SK-N-SH (cell line): ENCODE data around the gene MRPL44. TPM values are rescaled to one million over a fixed set of nuclear protein-coding genes. Genes with fewer than 3 reads are reported as not detected.

Source experiments
- CTCF ChIA-PET: fragments of 300-600, 350-600 bp; formaldehyde crosslinking; extraction: SDS; loops from one replicate; lab custom pipeline; 2021; lab: Yijun Ruan, JAX
- POLR2A ChIA-PET: fragments of 350-600 bp; sonication (Branson Sonifier 250); formaldehyde crosslinking; extraction: SDS; loops from one replicate; lab custom pipeline; 2020; ENCODE audit warnings: antibody characterized with exemption, inconsistent platforms; lab: Yijun Ruan, JAX
- DNase-seq: peaks from one replicate; pipeline ENCODE4 v3.0.0; 2012
- H2AFZ ChIP-seq: fragments of 200-600 bp; sonication (generic); 2 replicates; pipeline ENCODE4 v1.8.1; 2016; ENCODE audit warnings: antibody characterized with exemption, mild to moderate bottlenecking, low read depth
- H3F3A ChIP-seq: fragments of 200-600 bp; sonication (generic); replicated peaks from 2 replicates; pipeline ENCODE3; 2016; ENCODE audit warnings: antibody characterized with exemption, mild to moderate bottlenecking; ENCODE audit not compliant: insufficient read depth
- H3K27ac ChIP-seq, 2 experiments: fragments of 200-500 bp in 1 of 2; fragments of 200-600 bp in 1 of 2; sonication (Bioruptor generic) in 1 of 2; sonication (generic), shearing (Covaris generic) in 1 of 2; 2 replicates each; pipeline versions ENCODE4 v1.5.1 to v1.6.1; 2014 to 2016; ENCODE audit warnings: low read depth in 2 of 2, inconsistent platforms in 1 of 2, low read length in 1 of 2, mild to moderate bottlenecking in 1 of 2, mixed read lengths in 1 of 2
- H3K27me3 ChIP-seq: fragments of 200-600 bp; sonication (generic), shearing (Covaris generic); 2 replicates; pipeline ENCODE4 v1.6.1; 2016; ENCODE audit warnings: mixed run types; ENCODE audit not compliant: insufficient read depth
- H3K36me3 ChIP-seq, 2 experiments: fragments of 200-500 bp in 1 of 2; fragments of 200-600 bp in 1 of 2; sonication (Bioruptor generic) in 1 of 2; sonication (generic) in 1 of 2; replicated peaks in 1 of 2; 2 replicates each; pipeline versions ENCODE3 to v1.5.1; 2014 to 2016; ENCODE audit warnings: low read length in 1 of 2, mild to moderate bottlenecking in 1 of 2; ENCODE audit not compliant: insufficient read depth in 2 of 2, control insufficient read depth in 1 of 2
- H3K4me1 ChIP-seq, 2 experiments: fragments of 200-500 bp in 1 of 2; fragments of 200-600 bp in 1 of 2; sonication (Bioruptor generic) in 1 of 2; sonication (generic), shearing (Covaris generic) in 1 of 2; 2 replicates each; pipeline versions ENCODE4 v1.5.1 to v1.6.1; 2014 to 2016; ENCODE audit warnings: low read depth in 1 of 2, low read length in 1 of 2, mixed run types in 1 of 2; ENCODE audit not compliant: insufficient read depth in 2 of 2, control insufficient read depth in 1 of 2
- H3K4me2 ChIP-seq: fragments of 200-600 bp; sonication (generic), shearing (Covaris generic); 2 replicates; pipeline ENCODE4 v1.6.1; 2017; ENCODE audit warnings: mixed run types
- H3K4me3 ChIP-seq, 2 experiments: fragments of 200-500 bp in 1 of 2; fragments of 200-600 bp in 1 of 2; sonication (Bioruptor generic) in 1 of 2; sonication (generic), shearing (Covaris generic) in 1 of 2; 2 replicates each; pipeline versions ENCODE4 v1.5.1 to v1.8.1; 2014 to 2016; ENCODE audit warnings: low read depth in 2 of 2, inconsistent platforms in 1 of 2, low read length in 1 of 2, mild to moderate bottlenecking in 1 of 2, mixed read lengths in 1 of 2, moderate library complexity in 1 of 2
- H3K79me2 ChIP-seq: fragments of 200-600 bp; sonication (generic); 2 replicates; pipeline ENCODE4 v1.8.1; 2017; ENCODE audit warnings: mild to moderate bottlenecking; ENCODE audit not compliant: insufficient read depth
- H3K9ac ChIP-seq: fragments of 200-600 bp; sonication (generic); 2 replicates; pipeline ENCODE4 v1.6.1; 2017; ENCODE audit warnings: mixed run types
- H3K9me2 ChIP-seq: fragments of 200-600 bp; sonication (generic); 2 replicates; pipeline ENCODE4 v1.6.1; 2017; ENCODE audit warnings: mixed run types
- H3K9me3 ChIP-seq: fragments of 200-600 bp; sonication (generic); 2 replicates; pipeline ENCODE4 v1.6.1; 2017; ENCODE audit warnings: mixed run types, mild to moderate bottlenecking, moderate library complexity
- H4K20me1 ChIP-seq: fragments of 200-600 bp; sonication (generic); 2 replicates; pipeline ENCODE4 v1.6.1; 2017; ENCODE audit warnings: mild to moderate bottlenecking, mixed run types; ENCODE audit not compliant: insufficient read depth
- ELF1 ChIP-seq: IDR thresholded peaks from 2 replicates; pipeline ENCODE4 v1.4.0; 2012
- EP300 ChIP-seq, 2 experiments: IDR thresholded peaks; 2 replicates each; pipeline versions ENCODE4 v1.4.0 to v1.6.1; 2012; ENCODE audit warnings: borderline replicate concordance in 1 of 2, low read depth in 1 of 2, low read length in 1 of 2
- EZH2phosphoT487 ChIP-seq: fragments of 200-600 bp; sonication (generic); IDR thresholded peaks from 2 replicates; pipeline ENCODE4 v1.6.1; 2017; ENCODE audit warnings: low read depth, mixed run types, mild to moderate bottlenecking, antibody characterized with exemption, moderate library complexity, borderline replicate concordance
- FOSL2 ChIP-seq: IDR thresholded peaks from 2 replicates; pipeline ENCODE4 v1.4.0; 2012; ENCODE audit warnings: low read depth, mild to moderate bottlenecking, moderate library complexity, borderline replicate concordance
- FOXJ3 ChIP-seq: sonication (generic); formaldehyde crosslinking; IDR thresholded peaks from 2 replicates; pipeline ENCODE4 v1.5.1; 2020; ENCODE audit warnings: mild to moderate bottlenecking, missing genetic modification reagents
- GABPA ChIP-seq: IDR thresholded peaks from 2 replicates; pipeline ENCODE4 v1.4.0; 2012; ENCODE audit warnings: low read depth, mild to moderate bottlenecking
- MEF2A ChIP-seq: IDR thresholded peaks from 2 replicates; pipeline ENCODE4 v1.4.0; 2012; ENCODE audit warnings: low read depth, borderline replicate concordance
- MXI1 ChIP-seq: IDR thresholded peaks from 2 replicates; pipeline ENCODE4 v1.6.1; 2012; ENCODE audit warnings: mild to moderate bottlenecking, low read depth, low read length, improper control_type of control experiment
- NFIC ChIP-seq: IDR thresholded peaks from 2 replicates; pipeline ENCODE4 v1.4.0; 2012; ENCODE audit warnings: borderline replicate concordance
- RAD21 ChIP-seq: IDR thresholded peaks from 2 replicates; pipeline ENCODE4 v1.6.1; 2012; ENCODE audit warnings: mild to moderate bottlenecking, low read length
- RCOR1 ChIP-seq: fragments of 150-350 bp; IDR thresholded peaks from 2 replicates; pipeline ENCODE4 v1.6.1; 2017; ENCODE audit warnings: antibody characterized with exemption, low read length
- RFX5 ChIP-seq: IDR thresholded peaks from 2 replicates; pipeline ENCODE4 v1.6.1; 2012; ENCODE audit warnings: mild to moderate bottlenecking, improper control_type of control experiment, low read length
- RXRA ChIP-seq: IDR thresholded peaks from 2 replicates; pipeline ENCODE4 v1.4.0; 2012; ENCODE audit warnings: low read depth, mild to moderate bottlenecking, borderline replicate concordance
- SIN3A ChIP-seq: IDR thresholded peaks from 2 replicates; pipeline ENCODE4 v1.6.1; 2012; ENCODE audit warnings: low read depth, mild to moderate bottlenecking, low read length, moderate library complexity, borderline replicate concordance
- SMC3 ChIP-seq: IDR thresholded peaks from 2 replicates; pipeline ENCODE4 v1.6.1; 2012; ENCODE audit warnings: low read depth, low read length, improper control_type of control experiment
- TAF1 ChIP-seq: IDR thresholded peaks from 2 replicates; pipeline ENCODE4 v1.6.1; 2012; ENCODE audit warnings: low read depth, mild to moderate bottlenecking, low read length, moderate library complexity, borderline replicate concordance
- TEAD4 ChIP-seq: IDR thresholded peaks from 2 replicates; pipeline ENCODE4 v1.4.0; 2012; ENCODE audit warnings: mild to moderate bottlenecking, borderline replicate concordance; ENCODE audit not compliant: insufficient read depth
- WGBS: methylation state at CpG from one replicate; pipeline ENCODE4 v1.1.6; 2017; ENCODE audit warnings: low lambda C conversion rate; 5-methylcytosine and 5-hydroxymethylcytosine counted together
- polyA plus RNA-seq, 3 experiments: library from polyadenylated mRNA; depleted of rRNA; stranded (reverse); fragments of >200 nt; gene quantifications; 2 replicates each; pipeline ENCODE4 v1.2.3, GENCODE V29; 2012
- TF ChIP-seq, protein P1 (sequence below): IDR thresholded peaks from 2 replicates; pipeline ENCODE4 v1.4.0; 2012; ENCODE audit warnings: low read depth, borderline replicate concordance
- TF ChIP-seq, protein P2 (sequence below): fragments of 150-350 bp; IDR thresholded peaks from 2 replicates; pipeline ENCODE4 v1.6.1; 2017; ENCODE audit warnings: antibody characterized with exemption, low read length, low read depth, borderline replicate concordance
- TF ChIP-seq, protein P3 (sequence below): fragments of 150-350 bp; IDR thresholded peaks from 2 replicates; pipeline ENCODE4 v1.6.1; 2016; ENCODE audit warnings: mild to moderate bottlenecking, low read depth, low read length
- TF ChIP-seq, protein P4 (sequence below): fragments of 200-600 bp; sonication (generic); IDR thresholded peaks from 2 replicates; pipeline ENCODE4 v1.6.1; 2017; ENCODE audit warnings: antibody characterized with exemption, mild to moderate bottlenecking, moderate library complexity

Gene MRPL44
- polyA plus RNA-seq, 1 of the 3 experiments (the other 2 are of a cell fraction) = 12.9 TPM

DNA sequence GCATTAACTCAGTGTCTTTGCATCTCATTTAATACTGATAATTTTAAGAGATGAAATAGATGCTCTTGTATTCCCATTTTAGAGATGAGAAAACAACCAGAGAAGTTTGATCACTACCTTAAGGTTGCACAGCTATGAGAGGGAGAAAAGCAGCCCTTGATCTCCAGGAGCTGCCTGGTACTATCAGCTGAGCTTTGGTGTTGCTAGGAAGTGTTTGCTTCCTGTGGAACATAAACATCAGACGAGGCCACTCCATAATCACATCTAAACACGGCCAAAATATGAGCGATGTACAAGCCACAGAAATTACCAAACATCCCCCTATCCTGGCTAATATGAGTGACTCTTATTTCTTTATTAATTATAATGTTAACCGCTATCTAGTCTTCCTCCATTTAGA is 11.5 kb upstream of the MRPL44 start:
- Histone ChIP-seq H3K9me3 (no peaks in the 10 kb centered on the region), H3K79me2 (peaks cover 47% of the 10 kb centered on the region), H2AFZ (peak overlapping the region; percentile 88), H3K9ac (peak overlapping the region; percentile 91; the same call in 1 of the 2 replicates), H3F3A (peaks cover 14% of the 10 kb centered on the region), H3K27me3 (no peaks in the 10 kb centered on the region), H3K4me3 (peak overlapping the region; percentile 58 to 78; a peak in 1 of 4 replicates), H3K4me1 (peaks cover 4 to 6% of the 10 kb centered on the region in 2 experiments; a peak in 3 of 4 replicates), H3K9me2 (no peaks in the 10 kb centered on the region), H4K20me1 (peaks cover 14% of the 10 kb centered on the region), H3K4me2 (peak overlapping the region; percentile 92), H3K36me3 (no peaks in the 10 kb centered on the region), H3K27ac (no peak overlapping the region)
- DNase-seq = no peak
- ChIA-PET CTCF (interaction anchor here (1.4 to 1.8 kb wide), 4 partner anchors 11 to 48 kb away, joined by 4 to 9 read pairs (median 6); no protein-coding TSS in a partner anchor), POLR2A (interaction anchor here (0.6 to 0.9 kb wide), 2 partner anchors 13 to 44 kb away, joined by 3 read pairs; no protein-coding TSS in a partner anchor)
- TF ChIP-seq MXI1 (no peak), FOSL2 (no peak), MEF2A (no peak), GABPA (no peak), SIN3A (no peak), TEAD4 (no peak), EZH2phosphoT487 (no peak), TAF1 (no peak), RCOR1 (no peak), RAD21 (no peak), RXRA (no peak), ELF1 (no peak)
- TF ChIP-seq, protein P1, sequence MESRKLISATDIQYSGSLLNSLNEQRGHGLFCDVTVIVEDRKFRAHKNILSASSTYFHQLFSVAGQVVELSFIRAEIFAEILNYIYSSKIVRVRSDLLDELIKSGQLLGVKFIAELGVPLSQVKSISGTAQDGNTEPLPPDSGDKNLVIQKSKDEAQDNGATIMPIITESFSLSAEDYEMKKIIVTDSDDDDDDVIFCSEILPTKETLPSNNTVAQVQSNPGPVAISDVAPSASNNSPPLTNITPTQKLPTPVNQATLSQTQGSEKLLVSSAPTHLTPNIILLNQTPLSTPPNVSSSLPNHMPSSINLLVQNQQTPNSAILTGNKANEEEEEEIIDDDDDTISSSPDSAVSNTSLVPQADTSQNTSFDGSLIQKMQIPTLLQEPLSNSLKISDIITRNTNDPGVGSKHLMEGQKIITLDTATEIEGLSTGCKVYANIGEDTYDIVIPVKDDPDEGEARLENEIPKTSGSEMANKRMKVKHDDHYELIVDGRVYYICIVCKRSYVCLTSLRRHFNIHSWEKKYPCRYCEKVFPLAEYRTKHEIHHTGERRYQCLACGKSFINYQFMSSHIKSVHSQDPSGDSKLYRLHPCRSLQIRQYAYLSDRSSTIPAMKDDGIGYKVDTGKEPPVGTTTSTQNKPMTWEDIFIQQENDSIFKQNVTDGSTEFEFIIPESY = no peak
- TF ChIP-seq, protein P2, sequence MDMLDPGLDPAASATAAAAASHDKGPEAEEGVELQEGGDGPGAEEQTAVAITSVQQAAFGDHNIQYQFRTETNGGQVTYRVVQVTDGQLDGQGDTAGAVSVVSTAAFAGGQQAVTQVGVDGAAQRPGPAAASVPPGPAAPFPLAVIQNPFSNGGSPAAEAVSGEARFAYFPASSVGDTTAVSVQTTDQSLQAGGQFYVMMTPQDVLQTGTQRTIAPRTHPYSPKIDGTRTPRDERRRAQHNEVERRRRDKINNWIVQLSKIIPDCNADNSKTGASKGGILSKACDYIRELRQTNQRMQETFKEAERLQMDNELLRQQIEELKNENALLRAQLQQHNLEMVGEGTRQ = no peak
- 76% methylated on average over 4 of the region's 4 CpGs for WGBS

DNA sequence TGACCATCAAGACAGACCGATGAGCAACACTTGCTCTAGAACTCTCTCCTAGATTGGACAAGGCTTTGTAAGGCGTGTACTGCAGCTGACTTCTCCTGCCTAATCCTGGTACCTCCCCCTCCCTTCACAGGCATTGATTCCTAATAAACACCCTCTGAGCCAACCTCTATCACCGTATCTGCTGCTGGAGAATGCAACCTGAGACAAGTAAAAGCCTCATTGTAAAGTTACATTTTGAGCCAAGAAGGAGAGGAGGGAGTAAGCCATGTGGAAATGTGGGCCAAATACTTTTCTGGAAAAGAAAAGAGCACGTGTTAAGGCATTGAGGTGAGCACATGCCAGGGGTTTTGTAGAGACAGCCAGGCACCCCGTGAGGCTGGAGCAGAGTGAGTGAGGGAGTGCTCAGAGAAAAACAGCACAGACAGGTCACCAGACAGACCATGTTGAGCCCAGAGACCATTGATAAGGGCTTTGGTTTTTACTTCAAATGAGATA is 9.5 kb upstream of the MRPL44 start:
- no peak for DNase-seq
- H3K36me3 ChIP-seq = no peaks in the 10 kb centered on the region
- no peaks in the 10 kb centered on the region for H3K9me3 ChIP-seq
- H3K4me1 ChIP-seq = peaks cover 0 to 12% of the 10 kb centered on the region in 2 experiments; a peak in 2 of 4 replicates
- H3F3A ChIP-seq = peaks cover 4% of the 10 kb centered on the region
- POLR2A ChIA-PET = no interaction called here
- H3K27me3 ChIP-seq = no peaks in the 10 kb centered on the region
- H4K20me1 ChIP-seq = peaks cover 7% of the 10 kb centered on the region; the same call in 1 of the 2 replicates
- H3K9me2 ChIP-seq = no peaks in the 10 kb centered on the region
- no peak overlapping the region for H2AFZ ChIP-seq
- H3K4me3 ChIP-seq = no peak overlapping the region
- H3K9ac ChIP-seq = no peak overlapping the region
- 76% methylated on average over 5 of the region's 5 CpGs for WGBS
- H3K27ac ChIP-seq = no peak overlapping the region
- H3K4me2 ChIP-seq = no peak overlapping the region
- peaks cover 28% of the 10 kb centered on the region for H3K79me2 ChIP-seq
- CTCF ChIA-PET = no interaction called here
- no peak for TF ChIP-seq SMC3
- no peak for TF ChIP-seq NFIC
- TF ChIP-seq FOXJ3 = no peak
- TF ChIP-seq RFX5 = no peak
- TF ChIP-seq, protein P3, sequence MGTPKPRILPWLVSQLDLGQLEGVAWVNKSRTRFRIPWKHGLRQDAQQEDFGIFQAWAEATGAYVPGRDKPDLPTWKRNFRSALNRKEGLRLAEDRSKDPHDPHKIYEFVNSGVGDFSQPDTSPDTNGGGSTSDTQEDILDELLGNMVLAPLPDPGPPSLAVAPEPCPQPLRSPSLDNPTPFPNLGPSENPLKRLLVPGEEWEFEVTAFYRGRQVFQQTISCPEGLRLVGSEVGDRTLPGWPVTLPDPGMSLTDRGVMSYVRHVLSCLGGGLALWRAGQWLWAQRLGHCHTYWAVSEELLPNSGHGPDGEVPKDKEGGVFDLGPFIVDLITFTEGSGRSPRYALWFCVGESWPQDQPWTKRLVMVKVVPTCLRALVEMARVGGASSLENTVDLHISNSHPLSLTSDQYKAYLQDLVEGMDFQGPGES = no peak
- TF ChIP-seq, protein P1 = no peak
- TF ChIP-seq TEAD4 = no peak
- TF ChIP-seq, protein P4, sequence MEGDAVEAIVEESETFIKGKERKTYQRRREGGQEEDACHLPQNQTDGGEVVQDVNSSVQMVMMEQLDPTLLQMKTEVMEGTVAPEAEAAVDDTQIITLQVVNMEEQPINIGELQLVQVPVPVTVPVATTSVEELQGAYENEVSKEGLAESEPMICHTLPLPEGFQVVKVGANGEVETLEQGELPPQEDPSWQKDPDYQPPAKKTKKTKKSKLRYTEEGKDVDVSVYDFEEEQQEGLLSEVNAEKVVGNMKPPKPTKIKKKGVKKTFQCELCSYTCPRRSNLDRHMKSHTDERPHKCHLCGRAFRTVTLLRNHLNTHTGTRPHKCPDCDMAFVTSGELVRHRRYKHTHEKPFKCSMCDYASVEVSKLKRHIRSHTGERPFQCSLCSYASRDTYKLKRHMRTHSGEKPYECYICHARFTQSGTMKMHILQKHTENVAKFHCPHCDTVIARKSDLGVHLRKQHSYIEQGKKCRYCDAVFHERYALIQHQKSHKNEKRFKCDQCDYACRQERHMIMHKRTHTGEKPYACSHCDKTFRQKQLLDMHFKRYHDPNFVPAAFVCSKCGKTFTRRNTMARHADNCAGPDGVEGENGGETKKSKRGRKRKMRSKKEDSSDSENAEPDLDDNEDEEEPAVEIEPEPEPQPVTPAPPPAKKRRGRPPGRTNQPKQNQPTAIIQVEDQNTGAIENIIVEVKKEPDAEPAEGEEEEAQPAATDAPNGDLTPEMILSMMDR = no peak
- TF ChIP-seq EP300 (IDR thresholded peaks at IDR 0.05; ENCODE audit: borderline replicate concordance in 1 of 2, low read depth in 1 of 2, low read length in 1 of 2) = no peak
- no peak for TF ChIP-seq ELF1
